ENCODE measurements around the gene UNC45A. TPM values are rescaled to one million over a fixed set of nuclear protein-coding genes. Genes with fewer than 3 reads are reported as not detected.

UNC45A gene
- total RNA-seq, 1 experiment from 2014 or later, result 101 TPM

DNA sequence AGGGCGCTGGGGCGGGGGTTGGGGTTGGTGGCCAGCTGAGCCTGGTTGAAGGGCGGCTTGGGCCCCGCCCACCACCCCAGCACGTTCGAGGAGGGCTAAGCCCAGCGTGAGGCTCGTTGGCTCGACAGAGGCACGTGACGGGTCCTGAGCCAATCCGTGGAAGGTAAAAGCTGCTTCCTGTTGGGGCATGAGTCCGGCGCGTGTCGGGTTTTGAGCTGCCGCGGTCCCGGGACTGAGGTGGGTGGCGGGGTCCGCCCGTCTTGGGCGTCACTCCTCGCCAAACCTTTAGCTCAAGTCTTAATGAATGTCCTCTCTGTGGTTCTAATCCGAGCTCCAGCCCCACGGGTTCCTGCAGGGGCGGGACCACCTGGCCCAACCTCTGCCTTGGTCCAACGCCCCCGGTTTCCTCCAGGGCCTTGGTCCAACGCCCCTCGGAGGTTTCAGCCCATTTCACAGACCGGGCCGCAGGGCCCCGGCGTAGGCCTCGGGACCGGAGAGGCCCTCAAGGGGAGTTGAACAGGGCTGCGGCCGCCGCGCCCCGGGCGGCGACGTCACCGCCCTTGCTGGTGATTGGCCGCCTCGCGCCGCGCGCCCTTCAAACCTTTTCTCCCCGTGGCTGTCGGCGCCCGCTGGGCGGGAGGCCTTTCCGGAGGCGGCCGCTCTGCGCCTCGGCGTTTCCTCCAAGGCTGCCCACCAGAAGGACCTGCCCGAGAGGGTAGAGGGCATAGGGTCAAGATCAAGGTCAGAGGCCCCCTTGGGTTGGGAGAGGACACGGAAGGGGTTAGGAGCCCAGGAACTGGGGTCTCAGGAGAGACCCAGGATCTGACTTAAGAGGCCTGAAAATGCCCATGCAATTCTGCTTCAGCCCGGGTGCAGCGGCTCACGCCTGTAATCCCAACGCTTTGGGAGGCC is 19.9 kb downstream of the UNC45A start, which contains the start of gene RCCD1 (continued):
- TF ChIP-seq FOXP1 (CRISPR knock-in tag; IDR thresholded peaks at IDR 0.05; ENCODE audit: borderline replicate concordance) (peak; percentile 90; the same call in 1 of the 2 replicates), GABPB1 (CRISPR knock-in tag; IDR thresholded peaks at IDR 0.05) (peak; percentile 59; the same call in 1 of the 2 replicates), TEAD4 (CRISPR knock-in tag; IDR thresholded peaks at IDR 0.05) (no peak), ZNF121 (CRISPR knock-in tag; IDR thresholded peaks at IDR 0.05) (peak; percentile 86; the same call in 1 of the 2 replicates), ZNF263 (CRISPR knock-in tag; IDR thresholded peaks at IDR 0.05; ENCODE audit: low read depth) (no peak), SMAD4 (CRISPR knock-in tag; IDR thresholded peaks at IDR 0.05) (no peak), IRF2 (CRISPR knock-in tag; IDR thresholded peaks at IDR 0.05; ENCODE audit: borderline replicate concordance, low read depth) (no peak), ZNF396 (CRISPR knock-in tag; IDR thresholded peaks at IDR 0.05; ENCODE audit: borderline replicate concordance) (no peak)
- TF ChIP-seq, protein P1, sequence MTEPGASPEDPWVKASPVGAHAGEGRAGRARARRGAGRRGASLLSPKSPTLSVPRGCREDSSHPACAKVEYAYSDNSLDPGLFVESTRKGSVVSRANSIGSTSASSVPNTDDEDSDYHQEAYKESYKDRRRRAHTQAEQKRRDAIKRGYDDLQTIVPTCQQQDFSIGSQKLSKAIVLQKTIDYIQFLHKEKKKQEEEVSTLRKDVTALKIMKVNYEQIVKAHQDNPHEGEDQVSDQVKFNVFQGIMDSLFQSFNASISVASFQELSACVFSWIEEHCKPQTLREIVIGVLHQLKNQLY (CRISPR knock-in tag; IDR thresholded peaks at IDR 0.05), result 0 out of 2 replicates have a peak, but pooled peaks have one; percentile 77
- TF ChIP-seq, protein P2, sequence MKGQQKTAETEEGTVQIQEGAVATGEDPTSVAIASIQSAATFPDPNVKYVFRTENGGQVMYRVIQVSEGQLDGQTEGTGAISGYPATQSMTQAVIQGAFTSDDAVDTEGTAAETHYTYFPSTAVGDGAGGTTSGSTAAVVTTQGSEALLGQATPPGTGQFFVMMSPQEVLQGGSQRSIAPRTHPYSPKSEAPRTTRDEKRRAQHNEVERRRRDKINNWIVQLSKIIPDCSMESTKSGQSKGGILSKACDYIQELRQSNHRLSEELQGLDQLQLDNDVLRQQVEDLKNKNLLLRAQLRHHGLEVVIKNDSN (CRISPR knock-in tag; IDR thresholded peaks at IDR 0.05), result peak; percentile 98
- TF ChIP-seq, protein P3, sequence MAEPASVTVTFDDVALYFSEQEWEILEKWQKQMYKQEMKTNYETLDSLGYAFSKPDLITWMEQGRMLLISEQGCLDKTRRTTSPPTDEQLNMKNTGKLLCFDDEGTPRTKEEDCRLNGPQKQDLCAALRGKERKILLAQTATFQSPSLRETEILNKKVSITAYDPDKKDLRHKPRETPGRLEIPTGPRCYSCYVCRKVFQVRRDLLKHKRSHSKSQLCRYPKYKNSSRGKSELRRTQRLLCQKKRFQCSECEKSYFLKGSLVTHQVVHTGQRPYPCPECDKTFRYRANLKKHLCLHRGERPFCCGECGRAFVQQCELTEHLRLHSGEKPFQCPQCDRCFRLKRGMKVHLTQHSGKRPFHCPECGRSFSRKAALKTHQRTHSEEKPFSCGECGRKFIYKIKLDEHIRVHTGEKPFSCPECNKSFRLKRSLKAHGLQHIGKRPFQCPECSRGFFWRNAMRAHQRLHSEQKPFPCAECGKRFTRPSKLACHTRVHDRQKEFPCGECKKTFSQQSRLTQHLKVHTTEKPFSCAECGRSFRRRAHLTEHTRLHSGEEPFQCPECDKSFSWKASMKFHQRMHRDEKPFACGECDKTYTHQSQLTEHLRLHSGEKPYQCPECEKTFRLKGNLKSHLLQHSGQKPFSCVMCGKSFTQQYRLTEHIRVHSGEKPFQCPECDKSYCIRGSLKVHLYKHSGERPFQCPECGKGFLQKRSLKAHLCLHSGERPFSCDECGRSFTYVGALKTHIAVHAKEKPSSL (CRISPR knock-in tag; conservative IDR thresholded peaks at IDR 0.05), result no peak
- TF ChIP-seq, protein P4, sequence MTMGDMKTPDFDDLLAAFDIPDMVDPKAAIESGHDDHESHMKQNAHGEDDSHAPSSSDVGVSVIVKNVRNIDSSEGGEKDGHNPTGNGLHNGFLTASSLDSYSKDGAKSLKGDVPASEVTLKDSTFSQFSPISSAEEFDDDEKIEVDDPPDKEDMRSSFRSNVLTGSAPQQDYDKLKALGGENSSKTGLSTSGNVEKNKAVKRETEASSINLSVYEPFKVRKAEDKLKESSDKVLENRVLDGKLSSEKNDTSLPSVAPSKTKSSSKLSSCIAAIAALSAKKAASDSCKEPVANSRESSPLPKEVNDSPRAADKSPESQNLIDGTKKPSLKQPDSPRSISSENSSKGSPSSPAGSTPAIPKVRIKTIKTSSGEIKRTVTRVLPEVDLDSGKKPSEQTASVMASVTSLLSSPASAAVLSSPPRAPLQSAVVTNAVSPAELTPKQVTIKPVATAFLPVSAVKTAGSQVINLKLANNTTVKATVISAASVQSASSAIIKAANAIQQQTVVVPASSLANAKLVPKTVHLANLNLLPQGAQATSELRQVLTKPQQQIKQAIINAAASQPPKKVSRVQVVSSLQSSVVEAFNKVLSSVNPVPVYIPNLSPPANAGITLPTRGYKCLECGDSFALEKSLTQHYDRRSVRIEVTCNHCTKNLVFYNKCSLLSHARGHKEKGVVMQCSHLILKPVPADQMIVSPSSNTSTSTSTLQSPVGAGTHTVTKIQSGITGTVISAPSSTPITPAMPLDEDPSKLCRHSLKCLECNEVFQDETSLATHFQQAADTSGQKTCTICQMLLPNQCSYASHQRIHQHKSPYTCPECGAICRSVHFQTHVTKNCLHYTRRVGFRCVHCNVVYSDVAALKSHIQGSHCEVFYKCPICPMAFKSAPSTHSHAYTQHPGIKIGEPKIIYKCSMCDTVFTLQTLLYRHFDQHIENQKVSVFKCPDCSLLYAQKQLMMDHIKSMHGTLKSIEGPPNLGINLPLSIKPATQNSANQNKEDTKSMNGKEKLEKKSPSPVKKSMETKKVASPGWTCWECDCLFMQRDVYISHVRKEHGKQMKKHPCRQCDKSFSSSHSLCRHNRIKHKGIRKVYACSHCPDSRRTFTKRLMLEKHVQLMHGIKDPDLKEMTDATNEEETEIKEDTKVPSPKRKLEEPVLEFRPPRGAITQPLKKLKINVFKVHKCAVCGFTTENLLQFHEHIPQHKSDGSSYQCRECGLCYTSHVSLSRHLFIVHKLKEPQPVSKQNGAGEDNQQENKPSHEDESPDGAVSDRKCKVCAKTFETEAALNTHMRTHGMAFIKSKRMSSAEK (CRISPR knock-in tag; IDR thresholded peaks at IDR 0.05; ENCODE audit: borderline replicate concordance), result no peak; the same call in 1 of the 2 replicates
- TF ChIP-seq, protein P5, sequence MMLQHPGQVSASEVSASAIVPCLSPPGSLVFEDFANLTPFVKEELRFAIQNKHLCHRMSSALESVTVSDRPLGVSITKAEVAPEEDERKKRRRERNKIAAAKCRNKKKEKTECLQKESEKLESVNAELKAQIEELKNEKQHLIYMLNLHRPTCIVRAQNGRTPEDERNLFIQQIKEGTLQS (CRISPR knock-in tag; conservative IDR thresholded peaks at IDR 0.05), result no peak
- TF ChIP-seq, protein P6, sequence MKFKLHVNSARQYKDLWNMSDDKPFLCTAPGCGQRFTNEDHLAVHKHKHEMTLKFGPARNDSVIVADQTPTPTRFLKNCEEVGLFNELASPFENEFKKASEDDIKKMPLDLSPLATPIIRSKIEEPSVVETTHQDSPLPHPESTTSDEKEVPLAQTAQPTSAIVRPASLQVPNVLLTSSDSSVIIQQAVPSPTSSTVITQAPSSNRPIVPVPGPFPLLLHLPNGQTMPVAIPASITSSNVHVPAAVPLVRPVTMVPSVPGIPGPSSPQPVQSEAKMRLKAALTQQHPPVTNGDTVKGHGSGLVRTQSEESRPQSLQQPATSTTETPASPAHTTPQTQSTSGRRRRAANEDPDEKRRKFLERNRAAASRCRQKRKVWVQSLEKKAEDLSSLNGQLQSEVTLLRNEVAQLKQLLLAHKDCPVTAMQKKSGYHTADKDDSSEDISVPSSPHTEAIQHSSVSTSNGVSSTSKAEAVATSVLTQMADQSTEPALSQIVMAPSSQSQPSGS (CRISPR knock-in tag; IDR thresholded peaks at IDR 0.05; ENCODE audit: borderline replicate concordance, low read depth), result no peak
- TF ChIP-seq, protein P7, sequence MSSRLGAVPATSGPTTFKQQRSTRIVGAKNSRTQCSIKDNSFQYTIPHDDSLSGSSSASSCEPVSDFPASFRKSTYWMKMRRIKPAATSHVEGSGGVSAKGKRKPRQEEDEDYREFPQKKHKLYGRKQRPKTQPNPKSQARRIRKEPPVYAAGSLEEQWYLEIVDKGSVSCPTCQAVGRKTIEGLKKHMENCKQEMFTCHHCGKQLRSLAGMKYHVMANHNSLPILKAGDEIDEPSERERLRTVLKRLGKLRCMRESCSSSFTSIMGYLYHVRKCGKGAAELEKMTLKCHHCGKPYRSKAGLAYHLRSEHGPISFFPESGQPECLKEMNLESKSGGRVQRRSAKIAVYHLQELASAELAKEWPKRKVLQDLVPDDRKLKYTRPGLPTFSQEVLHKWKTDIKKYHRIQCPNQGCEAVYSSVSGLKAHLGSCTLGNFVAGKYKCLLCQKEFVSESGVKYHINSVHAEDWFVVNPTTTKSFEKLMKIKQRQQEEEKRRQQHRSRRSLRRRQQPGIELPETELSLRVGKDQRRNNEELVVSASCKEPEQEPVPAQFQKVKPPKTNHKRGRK (CRISPR knock-in tag; IDR thresholded peaks at IDR 0.05; ENCODE audit: borderline replicate concordance), result no peak
- TF ChIP-seq, protein P8, sequence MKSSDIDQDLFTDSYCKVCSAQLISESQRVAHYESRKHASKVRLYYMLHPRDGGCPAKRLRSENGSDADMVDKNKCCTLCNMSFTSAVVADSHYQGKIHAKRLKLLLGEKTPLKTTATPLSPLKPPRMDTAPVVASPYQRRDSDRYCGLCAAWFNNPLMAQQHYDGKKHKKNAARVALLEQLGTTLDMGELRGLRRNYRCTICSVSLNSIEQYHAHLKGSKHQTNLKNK (CRISPR knock-in tag; IDR thresholded peaks at IDR 0.05), result no peak
- TF ChIP-seq, protein P9, sequence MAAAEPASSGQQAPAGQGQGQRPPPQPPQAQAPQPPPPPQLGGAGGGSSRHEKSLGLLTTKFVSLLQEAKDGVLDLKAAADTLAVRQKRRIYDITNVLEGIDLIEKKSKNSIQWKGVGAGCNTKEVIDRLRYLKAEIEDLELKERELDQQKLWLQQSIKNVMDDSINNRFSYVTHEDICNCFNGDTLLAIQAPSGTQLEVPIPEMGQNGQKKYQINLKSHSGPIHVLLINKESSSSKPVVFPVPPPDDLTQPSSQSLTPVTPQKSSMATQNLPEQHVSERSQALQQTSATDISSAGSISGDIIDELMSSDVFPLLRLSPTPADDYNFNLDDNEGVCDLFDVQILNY (CRISPR knock-in tag; IDR thresholded peaks at IDR 0.05), result peak; percentile 50; the same call in 1 of the 2 replicates
- TF ChIP-seq, protein P10, sequence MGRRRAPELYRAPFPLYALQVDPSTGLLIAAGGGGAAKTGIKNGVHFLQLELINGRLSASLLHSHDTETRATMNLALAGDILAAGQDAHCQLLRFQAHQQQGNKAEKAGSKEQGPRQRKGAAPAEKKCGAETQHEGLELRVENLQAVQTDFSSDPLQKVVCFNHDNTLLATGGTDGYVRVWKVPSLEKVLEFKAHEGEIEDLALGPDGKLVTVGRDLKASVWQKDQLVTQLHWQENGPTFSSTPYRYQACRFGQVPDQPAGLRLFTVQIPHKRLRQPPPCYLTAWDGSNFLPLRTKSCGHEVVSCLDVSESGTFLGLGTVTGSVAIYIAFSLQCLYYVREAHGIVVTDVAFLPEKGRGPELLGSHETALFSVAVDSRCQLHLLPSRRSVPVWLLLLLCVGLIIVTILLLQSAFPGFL (CRISPR knock-in tag; IDR thresholded peaks at IDR 0.05; ENCODE audit: borderline replicate concordance), result no peak

Data from WTC11 (cell line).